ENCODE results near the gene DSCAM. TPM values are rescaled to one million over a fixed set of nuclear protein-coding genes. Genes with fewer than 3 reads are reported as not detected.

DSCAM gene
- total RNA-seq, 1 donor from 2014 or later, result not detected

- Histone ChIP-seq H3K4me1 (no peaks in the 10 kb centered on the region), H3K4me3 (no peak overlapping the region), H3K36me3 (no peaks in the 10 kb centered on the region), H3K9me3 (replicated peaks) (no peaks in the 10 kb centered on the region), H3K27me3 (ENCODE audit: low read depth) (peaks cover 14% of the 10 kb centered on the region), H3K27ac (replicated peaks) (no peak overlapping the region)
- no peak for TF ChIP-seq CTCF (IDR thresholded peaks at IDR 0.05; ENCODE audit: borderline replicate concordance)
- DNase-seq, result no peak
- intact Hi-C loops (cut with micrococcal nuclease), result no loop called here
These were observed 231.2 kb downstream of the DSCAM start for GRCh38 chr21:40615505-40616376.

- Histone ChIP-seq H3K4me1 (no peaks in the 10 kb centered on the region), H3K36me3 (no peaks in the 10 kb centered on the region), H3K27ac (replicated peaks) (no peak overlapping the region), H3K27me3 (ENCODE audit: low read depth) (peaks cover 17% of the 10 kb centered on the region), H3K9me3 (replicated peaks) (no peaks in the 10 kb centered on the region), H3K4me3 (no peak overlapping the region)
- TF ChIP-seq CTCF (IDR thresholded peaks at IDR 0.05; ENCODE audit: borderline replicate concordance), result no peak
- DNase-seq, result no peak
- intact Hi-C loops (cut with micrococcal nuclease), result no loop called here
These were observed 233.4 kb downstream of the DSCAM start for GRCh38 chr21:40613546-40614030.

GRCh38 chr21:40610345-40610744, 236.6 kb downstream of the DSCAM start:
- TF ChIP-seq CTCF (IDR thresholded peaks at IDR 0.05; ENCODE audit: borderline replicate concordance), result no peak
- no peaks in the 10 kb centered on the region for H3K4me1 ChIP-seq
- no peaks in the 10 kb centered on the region for H3K9me3 ChIP-seq (replicated peaks)
- no peak overlapping the region for H3K4me3 ChIP-seq
- H3K36me3 ChIP-seq, result no peaks in the 10 kb centered on the region
- H3K27me3 ChIP-seq (ENCODE audit: low read depth), result peaks cover 25% of the 10 kb centered on the region
- no peak for DNase-seq
- H3K27ac ChIP-seq (replicated peaks), result no peak overlapping the region
- intact Hi-C loops (cut with micrococcal nuclease), result no loop called here

- Histone ChIP-seq H3K4me3 (no peak overlapping the region), H3K9me3 (replicated peaks) (peaks cover 18% of the 10 kb centered on the region), H3K36me3 (no peaks in the 10 kb centered on the region), H3K4me1 (no peaks in the 10 kb centered on the region), H3K27ac (replicated peaks) (no peak overlapping the region), H3K27me3 (ENCODE audit: low read depth) (peaks cover 15% of the 10 kb centered on the region)
- TF ChIP-seq CTCF (IDR thresholded peaks at IDR 0.05; ENCODE audit: borderline replicate concordance), result no peak
- no peak for DNase-seq
- intact Hi-C loops (cut with micrococcal nuclease), result no loop called here
These were observed 240.6 kb downstream of the DSCAM start for GRCh38 chr21:40606341-40606740.

- intact Hi-C loops (cut with micrococcal nuclease), result no loop called here
- no peaks in the 10 kb centered on the region for H3K36me3 ChIP-seq
- peaks cover 20% of the 10 kb centered on the region for H3K9me3 ChIP-seq (replicated peaks)
- H3K4me1 ChIP-seq, result no peaks in the 10 kb centered on the region
- H3K27me3 ChIP-seq (ENCODE audit: low read depth), result peaks cover 15% of the 10 kb centered on the region
- H3K27ac ChIP-seq (replicated peaks), result no peak overlapping the region
- H3K4me3 ChIP-seq, result no peak overlapping the region
- no peak for TF ChIP-seq CTCF (IDR thresholded peaks at IDR 0.05; ENCODE audit: borderline replicate concordance)
- DNase-seq, result no peak
These were observed 241.9 kb downstream of the DSCAM start for GRCh38 chr21:40605094-40605493.

Data from left ventricle myocardium inferior (tissue), 1 donor.